ENCODE measurements around the gene ARHGAP15.

GRCh38 chr2:143716522-143716921 is 587.3 kb downstream of the ARHGAP15 start:
- no peak for TF ChIP-seq RXRA (IDR thresholded peaks at IDR 0.05)
- no peak for TF ChIP-seq CTCF (IDR thresholded peaks at IDR 0.05; ENCODE audit: low read depth, low read length, missing input control)
- no peak for TF ChIP-seq YY1 (IDR thresholded peaks at IDR 0.05)
- TF ChIP-seq NR2F2 (IDR thresholded peaks at IDR 0.05): no peak
- no peak for TF ChIP-seq SP1 (IDR thresholded peaks at IDR 0.05)
- no peak for TF ChIP-seq TAF1 (conservative IDR thresholded peaks at IDR 0.05)
- no peak for TF ChIP-seq MAX (IDR thresholded peaks at IDR 0.05)

Measured in liver (tissue), 3 donors.